ES-I3 (cell line): ENCODE results near the gene INPP4B.

Source experiments
- H3K36me3 ChIP-seq: 2 replicates; pipeline ENCODE4 v1.6.1; 2013; ENCODE audit warnings: mild to moderate bottlenecking, low read length, control low read depth, moderate library complexity; ENCODE audit not compliant: insufficient read depth
- H3K4me1 ChIP-seq: 2 replicates; pipeline ENCODE4 v1.6.1; 2013; ENCODE audit warnings: mild to moderate bottlenecking, control low read depth, low read length; ENCODE audit not compliant: insufficient read depth
- H3K9ac ChIP-seq: 2 replicates; pipeline ENCODE4 v1.6.1; 2013; ENCODE audit warnings: low read depth, mild to moderate bottlenecking, low read length, moderate library complexity
- H3K9me3 ChIP-seq: 2 replicates; pipeline ENCODE4 v1.6.1; 2013; ENCODE audit warnings: mild to moderate bottlenecking, low read length, moderate library complexity; ENCODE audit not compliant: control insufficient read depth, insufficient read depth

The INPP4B gene

DNA sequence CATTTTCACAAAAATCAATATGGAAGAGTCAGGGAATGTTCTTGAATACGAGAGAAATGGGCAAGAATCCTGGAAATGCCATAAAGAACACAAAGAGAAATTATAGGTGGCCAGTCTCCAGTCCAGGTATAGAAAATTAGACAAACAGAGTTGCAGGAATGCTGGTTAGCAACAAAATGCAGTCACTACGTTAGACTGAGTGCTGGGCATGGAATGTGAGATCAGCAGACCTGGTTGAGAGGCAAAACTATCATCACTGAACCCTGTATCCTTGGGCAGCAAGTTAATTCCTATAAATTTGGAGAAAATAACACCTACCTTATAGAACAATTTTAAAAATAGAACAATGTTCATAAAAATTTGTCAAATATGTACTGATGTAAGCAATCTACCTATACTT lies 417.4 kb downstream of the INPP4B start:
- no peak overlapping the region for H3K9ac ChIP-seq
- peaks cover 8% of the 10 kb centered on the region; the same call in 1 of the 2 replicates for H3K4me1 ChIP-seq
- H3K9me3 ChIP-seq = no peaks in the 10 kb centered on the region
- H3K36me3 ChIP-seq = no peaks in the 10 kb centered on the region

DNA sequence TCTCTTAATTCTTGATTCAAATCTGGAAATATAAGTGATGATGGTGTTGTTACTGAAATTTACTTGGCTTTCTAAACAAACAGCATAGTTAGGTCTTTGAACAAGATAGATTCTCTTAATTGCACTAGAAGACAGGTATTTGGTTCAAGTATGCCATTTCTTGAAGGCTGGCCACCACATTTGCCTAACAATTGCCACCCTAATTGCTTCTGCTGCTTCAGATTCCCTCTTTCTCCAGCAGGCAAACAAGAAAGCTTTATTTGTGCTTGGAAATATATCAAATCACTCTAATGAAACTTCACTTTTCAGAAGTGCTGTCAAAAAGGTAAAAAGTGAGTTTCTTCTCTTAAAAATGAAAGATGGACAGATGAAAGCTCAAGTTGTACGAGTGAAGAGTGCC lies 418.6 kb downstream of the INPP4B start:
- Histone ChIP-seq H3K36me3 (no peaks in the 10 kb centered on the region), H3K9me3 (no peaks in the 10 kb centered on the region), H3K4me1 (peaks cover 8% of the 10 kb centered on the region; the same call in 1 of the 2 replicates), H3K9ac (peak overlapping the region; percentile 26; the same call in 1 of the 2 replicates)

DNA sequence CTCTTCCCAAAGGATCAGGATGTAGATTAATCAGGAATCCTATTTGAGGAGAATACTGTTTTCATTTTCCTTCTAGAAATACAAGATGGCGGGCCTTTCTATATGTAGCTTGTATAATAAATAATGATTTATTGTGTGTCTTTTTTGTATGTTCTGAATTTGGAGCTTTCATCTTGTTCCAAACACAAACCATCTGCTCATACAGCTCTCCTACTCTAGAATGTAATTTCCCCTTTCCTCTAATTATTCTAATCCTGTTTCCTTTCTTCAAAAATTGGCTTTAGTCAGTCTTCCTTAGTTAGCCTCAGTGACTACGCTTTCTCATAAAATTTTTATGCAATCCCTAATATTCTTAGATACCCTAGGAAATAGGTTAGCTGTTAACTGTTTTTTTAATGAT lies 422.2 kb downstream of the INPP4B start:
- Histone ChIP-seq H3K9ac (no peak overlapping the region), H3K9me3 (no peaks in the 10 kb centered on the region), H3K36me3 (no peaks in the 10 kb centered on the region), H3K4me1 (peaks cover 8% of the 10 kb centered on the region; the same call in 1 of the 2 replicates)

DNA sequence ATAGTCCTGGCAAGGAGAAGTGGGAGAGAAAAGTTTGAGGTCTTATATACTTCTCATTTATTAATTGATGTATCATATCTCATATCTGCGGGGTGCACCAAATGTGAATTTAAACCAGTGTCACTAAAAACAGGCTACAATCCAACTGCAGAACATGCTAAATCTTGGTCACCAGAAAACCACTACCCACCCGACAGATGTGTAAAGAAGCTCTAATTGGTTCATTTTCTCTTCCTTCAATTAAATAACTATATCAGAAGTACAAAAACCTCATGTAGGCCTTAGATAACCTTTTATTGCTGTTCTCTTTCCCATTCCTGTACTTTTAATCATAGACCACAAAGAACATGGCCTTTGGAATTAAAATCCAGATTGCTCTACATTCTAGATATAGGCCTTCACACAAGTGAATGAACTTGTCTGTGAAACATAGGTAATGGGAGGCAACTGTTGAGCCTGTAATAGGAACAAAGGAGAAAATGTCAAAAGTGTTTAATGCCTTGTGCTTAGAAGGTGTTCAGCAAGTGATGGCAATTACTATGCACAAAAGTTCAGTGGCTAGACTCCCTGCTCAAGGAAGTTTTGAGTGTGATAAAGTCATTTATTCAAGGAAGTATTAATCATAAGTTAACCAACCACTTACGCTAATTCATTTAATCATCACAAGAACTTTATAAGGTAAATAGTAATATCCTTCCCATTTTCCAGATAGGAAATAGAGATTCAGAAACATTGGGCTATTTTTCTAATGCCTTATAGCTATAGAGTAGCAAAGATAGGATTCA lies 425.6 kb downstream of the INPP4B start:
- Histone ChIP-seq H3K4me1 (peaks cover 3% of the 10 kb centered on the region; the same call in 1 of the 2 replicates), H3K36me3 (no peaks in the 10 kb centered on the region), H3K9me3 (no peaks in the 10 kb centered on the region), H3K9ac (no peak overlapping the region)

DNA sequence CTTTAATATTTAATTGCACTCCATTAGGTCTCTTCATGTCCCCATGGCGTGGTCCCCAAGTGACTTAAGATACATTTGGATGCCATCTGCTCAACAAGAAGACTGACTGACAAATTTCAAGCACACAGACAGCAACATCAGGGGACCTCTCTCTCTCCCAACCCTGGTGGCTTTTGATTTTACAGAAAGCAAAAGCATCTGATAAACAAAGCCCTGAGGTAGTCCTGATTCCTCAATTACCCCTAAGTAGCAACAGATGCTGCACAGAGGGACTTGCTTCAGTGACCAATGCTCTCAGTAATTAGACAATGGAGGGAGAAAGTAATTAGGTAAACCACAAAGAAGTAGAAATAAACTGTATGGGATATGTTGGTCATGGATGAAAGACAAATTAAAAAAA lies 426.4 kb downstream of the INPP4B start:
- peaks cover 3% of the 10 kb centered on the region; the same call in 1 of the 2 replicates for H3K4me1 ChIP-seq
- no peak overlapping the region for H3K9ac ChIP-seq

DNA sequence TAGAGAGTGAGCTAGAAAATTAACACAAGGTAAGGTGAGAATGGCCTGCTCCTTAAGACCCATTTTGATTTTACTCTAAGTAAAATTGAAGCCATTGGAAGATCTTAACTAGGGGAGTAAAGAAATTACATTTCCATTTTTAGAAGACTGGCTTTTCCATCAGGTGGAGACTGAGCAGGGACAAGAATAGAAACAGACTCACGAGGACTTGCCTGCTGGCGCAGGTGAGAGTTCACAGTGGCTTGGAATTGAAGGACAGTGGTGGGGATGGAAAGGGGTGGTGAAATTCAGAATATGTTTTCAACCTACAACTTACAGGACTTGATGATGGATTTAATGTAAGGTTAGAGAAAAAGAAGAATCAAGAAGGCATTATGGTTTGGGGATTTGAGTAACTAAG lies 427.4 kb downstream of the INPP4B start:
- H3K9ac ChIP-seq = no peak overlapping the region
- H3K9me3 ChIP-seq = no peaks in the 10 kb centered on the region
- H3K4me1 ChIP-seq = peaks cover 5% of the 10 kb centered on the region; the same call in 1 of the 2 replicates
- no peaks in the 10 kb centered on the region for H3K36me3 ChIP-seq

More for the DNA sequence above, 426.4 kb downstream of the INPP4B start:
- Histone ChIP-seq H3K36me3 (no peaks in the 10 kb centered on the region), H3K9me3 (no peaks in the 10 kb centered on the region)

DNA sequence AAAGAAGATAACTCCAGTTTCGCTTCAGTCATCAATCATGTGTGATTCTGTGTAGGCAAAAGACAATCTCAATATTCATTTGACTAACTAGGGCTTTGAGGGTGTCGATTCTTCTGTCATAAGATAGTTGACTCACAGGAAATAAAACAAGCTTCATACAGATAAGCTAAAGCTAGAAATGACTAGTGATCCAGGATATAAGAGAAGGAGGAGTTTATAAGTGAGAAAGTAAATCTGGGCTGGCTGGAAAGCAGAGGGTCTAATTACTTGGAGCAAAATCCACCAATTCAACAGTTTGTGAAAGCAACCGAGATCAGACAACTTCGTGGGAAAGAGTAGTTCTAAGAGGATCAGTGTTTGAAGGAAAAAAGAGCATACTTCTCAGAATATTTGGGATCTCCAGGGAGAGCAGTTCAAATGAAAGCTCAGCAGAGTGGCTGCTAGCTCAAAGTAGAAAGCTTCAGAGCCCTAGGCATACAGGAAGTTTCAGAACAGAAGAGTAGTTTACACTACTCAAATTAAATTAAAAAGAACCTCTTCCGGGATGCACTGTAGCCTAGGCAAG lies 429.3 kb downstream of the INPP4B start:
- Histone ChIP-seq H3K9me3 (no peaks in the 10 kb centered on the region), H3K4me1 (peaks cover 5% of the 10 kb centered on the region; the same call in 1 of the 2 replicates), H3K9ac (no peak overlapping the region), H3K36me3 (no peaks in the 10 kb centered on the region)

DNA sequence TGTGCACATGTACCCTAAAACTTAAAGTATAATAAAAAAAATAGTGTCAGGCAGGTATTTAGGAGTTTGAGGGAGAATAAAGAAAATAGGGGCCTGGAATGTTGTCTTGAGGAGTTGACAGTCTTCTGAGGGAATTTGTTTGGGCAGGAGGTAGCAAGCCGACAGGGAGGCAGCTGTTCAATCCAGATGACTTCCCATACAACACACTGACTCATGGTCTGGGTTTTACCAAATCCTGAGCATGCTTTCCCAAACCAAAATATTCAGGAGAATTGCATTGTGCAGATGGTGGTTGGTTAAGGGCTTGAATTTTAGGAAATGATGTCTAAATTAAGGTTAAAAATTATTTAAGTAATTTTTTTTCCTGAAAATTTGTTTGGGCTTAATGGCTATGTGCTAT lies 430.0 kb downstream of the INPP4B start:
- no peaks in the 10 kb centered on the region for H3K9me3 ChIP-seq
- H3K9ac ChIP-seq = no peak overlapping the region
- H3K4me1 ChIP-seq = peaks cover 5% of the 10 kb centered on the region; the same call in 1 of the 2 replicates
- H3K36me3 ChIP-seq = no peaks in the 10 kb centered on the region

DNA sequence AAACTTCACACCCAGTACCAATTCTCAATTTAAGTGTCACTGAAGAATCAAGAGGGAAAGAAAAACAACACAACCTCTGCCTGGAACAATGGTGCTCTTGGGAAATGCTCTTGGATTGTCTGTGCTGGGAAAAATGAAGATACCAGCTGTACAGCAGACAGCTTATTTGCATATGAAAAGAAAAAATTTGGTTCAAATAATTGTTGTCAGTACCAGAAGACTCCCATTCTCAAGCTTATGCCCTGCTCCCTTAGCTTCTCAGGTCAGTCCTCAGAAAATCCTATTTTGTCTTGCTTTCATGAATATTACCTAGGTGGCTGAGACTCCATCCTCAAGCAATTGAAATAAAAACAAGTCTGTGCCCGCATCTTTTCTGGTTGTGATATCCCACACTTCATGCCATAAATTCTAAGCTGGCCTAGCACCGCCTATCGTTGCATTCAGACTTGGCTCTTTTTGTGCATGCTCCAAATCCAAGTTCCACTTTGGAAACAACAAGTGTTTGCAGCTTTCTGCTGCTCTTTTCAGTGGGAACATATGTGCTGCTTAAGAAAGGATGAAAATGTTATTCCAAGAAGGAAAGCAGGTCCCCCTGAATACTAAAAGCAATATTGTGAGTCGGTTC lies 431.6 kb downstream of the INPP4B start:
- Histone ChIP-seq H3K36me3 (no peaks in the 10 kb centered on the region), H3K4me1 (peaks cover 5% of the 10 kb centered on the region; the same call in 1 of the 2 replicates), H3K9me3 (no peaks in the 10 kb centered on the region), H3K9ac (no peak overlapping the region)

DNA sequence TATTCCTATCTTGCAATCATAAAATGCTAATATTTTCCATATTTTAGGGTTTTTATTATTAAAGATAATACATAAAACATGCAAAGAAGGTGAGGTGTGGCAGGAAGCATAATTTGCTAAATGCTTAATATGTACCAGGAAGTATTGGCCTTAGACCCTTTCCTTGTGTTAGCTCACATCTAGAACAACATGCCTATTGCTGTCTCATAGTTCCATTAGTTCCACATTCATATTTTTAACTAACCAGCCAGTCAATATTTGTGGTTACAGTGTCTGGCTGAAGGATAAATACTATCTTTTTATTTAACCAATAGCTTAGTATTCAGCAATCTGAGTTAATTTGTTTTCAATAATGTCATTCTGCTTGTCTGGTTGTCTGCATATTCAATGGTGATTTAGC lies 432.6 kb downstream of the INPP4B start:
- no peaks in the 10 kb centered on the region for H3K36me3 ChIP-seq
- H3K4me1 ChIP-seq = peaks cover 5% of the 10 kb centered on the region; the same call in 1 of the 2 replicates

DNA sequence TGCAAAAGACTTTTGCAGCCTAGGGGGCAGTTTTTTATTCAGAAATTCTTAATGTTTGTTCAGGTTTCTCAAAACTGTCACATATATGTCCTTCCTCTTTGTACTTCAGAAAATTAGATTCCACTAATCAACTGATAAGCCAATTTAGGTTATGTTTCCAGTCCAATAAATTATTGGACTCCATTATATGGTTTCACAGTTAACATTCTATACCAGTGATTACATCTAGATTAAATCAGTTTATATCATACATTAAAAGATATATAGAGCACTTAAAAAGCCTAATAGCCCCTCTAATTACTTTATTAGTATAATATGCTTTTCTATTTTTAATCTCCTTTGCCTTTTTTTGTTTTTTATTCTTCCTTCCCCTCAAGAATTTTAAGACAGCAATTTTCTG lies 434.1 kb downstream of the INPP4B start:
- Histone ChIP-seq H3K4me1 (peaks cover 10% of the 10 kb centered on the region), H3K9ac (no peak overlapping the region), H3K9me3 (no peaks in the 10 kb centered on the region), H3K36me3 (no peaks in the 10 kb centered on the region)

More for the DNA sequence above, 432.6 kb downstream of the INPP4B start:
- H3K9me3 ChIP-seq = no peaks in the 10 kb centered on the region
- H3K9ac ChIP-seq = no peak overlapping the region

DNA sequence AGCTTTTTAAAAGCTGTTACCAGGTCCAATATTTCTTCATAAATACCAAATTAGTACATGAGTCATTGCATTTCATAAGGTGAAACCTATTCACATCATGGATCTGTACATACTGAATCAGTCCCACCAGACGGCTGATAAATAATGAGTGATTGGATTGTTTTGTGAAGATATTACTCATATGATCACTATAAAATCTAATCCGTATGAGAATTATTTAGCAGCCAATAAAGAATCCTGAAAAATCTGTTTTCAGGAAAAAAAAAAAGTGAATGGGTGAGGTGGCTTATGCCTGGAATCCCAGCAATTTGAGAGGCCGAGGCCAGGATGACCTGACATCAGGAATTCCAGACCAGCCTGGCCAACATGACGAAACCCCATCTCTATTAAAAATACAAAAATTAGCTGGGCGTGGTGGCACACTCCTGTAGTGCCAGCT lies 438.1 kb downstream of the INPP4B start:
- Histone ChIP-seq H3K4me1 (peaks cover 31% of the 10 kb centered on the region), H3K9me3 (no peaks in the 10 kb centered on the region), H3K9ac (no peak overlapping the region), H3K36me3 (no peaks in the 10 kb centered on the region)

DNA sequence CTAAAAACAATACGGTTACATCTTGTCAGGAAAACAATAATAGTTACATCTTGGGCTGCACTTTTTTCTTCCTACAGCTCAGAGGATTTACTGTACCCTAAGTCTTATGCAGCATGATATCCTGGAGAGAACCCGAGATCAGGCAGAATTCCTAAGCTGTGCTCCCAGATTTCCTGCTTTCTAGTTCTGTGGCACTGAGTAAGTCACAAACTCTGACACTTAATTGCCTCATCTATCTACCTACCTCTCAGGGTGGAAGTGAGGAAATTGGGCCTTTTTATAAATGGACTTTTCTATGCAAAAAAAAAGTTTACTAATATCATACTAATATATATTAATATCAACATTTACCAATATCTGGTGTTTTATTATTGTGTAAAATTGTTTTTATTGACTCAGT lies 438.5 kb downstream of the INPP4B start:
- Histone ChIP-seq H3K4me1 (peaks cover 35% of the 10 kb centered on the region), H3K9ac (no peak overlapping the region), H3K36me3 (no peaks in the 10 kb centered on the region), H3K9me3 (no peaks in the 10 kb centered on the region)

DNA sequence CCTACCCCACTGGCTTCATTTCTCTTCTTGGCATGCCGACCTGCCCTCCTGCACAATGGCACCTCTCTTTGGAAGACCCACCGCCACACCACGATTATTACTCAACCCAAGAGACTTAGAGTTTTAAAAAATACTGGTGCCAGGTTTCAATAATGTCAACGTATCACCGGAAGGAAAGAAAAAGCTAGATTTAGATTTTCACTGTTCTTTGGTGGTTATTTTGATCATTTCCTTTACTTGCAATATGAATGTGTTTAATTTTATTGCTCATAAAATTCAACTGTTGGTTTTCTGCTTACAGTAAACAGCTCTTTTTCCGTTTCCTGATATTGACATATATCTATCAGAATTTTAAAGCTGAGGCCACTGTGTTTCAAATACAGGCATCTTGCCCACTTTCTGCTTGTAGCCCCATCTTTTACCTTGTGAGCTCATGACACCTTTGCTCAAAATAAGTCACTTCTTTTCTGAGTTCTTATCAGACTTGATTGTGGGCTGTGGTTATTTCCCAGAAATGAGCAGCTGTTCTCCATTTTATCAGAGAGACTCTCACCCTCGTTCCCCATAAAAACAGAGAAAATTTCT lies 439.1 kb downstream of the INPP4B start:
- H3K36me3 ChIP-seq = no peaks in the 10 kb centered on the region
- H3K9ac ChIP-seq = no peak overlapping the region
- H3K9me3 ChIP-seq = no peaks in the 10 kb centered on the region
- H3K4me1 ChIP-seq = peaks cover 41% of the 10 kb centered on the region
